ENCODE measurements around the gene PIAS1.
"Not testable (repeated sequence)": the region's sequence is repeated elsewhere in the genome, so short reads cannot be mapped to it uniquely, and the experiment has no call there.

The PIAS1 gene

DNA sequence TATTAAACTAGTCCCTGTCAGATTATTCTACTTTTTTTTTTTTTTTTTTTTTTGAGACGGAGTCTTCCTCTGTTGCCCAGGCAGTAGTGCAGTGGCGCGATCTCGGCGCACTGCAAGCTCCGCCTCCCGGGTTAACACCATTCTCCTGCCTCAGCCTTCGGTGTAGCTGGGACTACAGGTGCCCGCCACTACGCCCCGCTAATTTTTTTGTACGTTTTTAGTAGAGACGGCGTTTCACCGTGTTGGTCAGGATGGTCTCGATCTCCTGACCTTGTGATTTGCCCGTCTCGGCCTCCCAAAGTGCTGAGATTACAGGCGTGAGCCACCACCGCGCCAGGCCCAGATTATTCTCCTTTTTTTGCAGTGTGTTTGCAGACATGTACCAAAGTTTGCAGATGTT, 4.9 kb downstream of the PIAS1 start:
- not testable (repeated sequence) for H3K27ac ChIP-seq (ENCODE audit: low read length, poor library complexity, severe bottlenecking); H4K8ac ChIP-seq (ENCODE audit: low read length); H3K4ac ChIP-seq (ENCODE audit: low read depth in 1 of 2, low read length in 2 of 2); H3K4me3 ChIP-seq (ENCODE audit: insufficient read depth in 1 of 2, low read depth in 1 of 2, low read length in 2 of 2); H3K4me2 ChIP-seq (ENCODE audit: low read length, poor library complexity, severe bottlenecking); H3K27me3 ChIP-seq (ENCODE audit: control insufficient read depth in 1 of 2, insufficient read depth in 1 of 2, low read length in 2 of 2); H2AFZ ChIP-seq (ENCODE audit: low read depth, low read length); H3K36me3 ChIP-seq (ENCODE audit: control insufficient read depth in 1 of 2, insufficient read depth in 2 of 2, low read depth in 1 of 2, low read length in 2 of 2); H2BK15ac ChIP-seq (ENCODE audit: low read depth, poor library complexity, severe bottlenecking); H3K23ac ChIP-seq (ENCODE audit: low read length in 2 of 2); H2BK5ac ChIP-seq (ENCODE audit: low read depth, low read length, poor library complexity, severe bottlenecking); H3K9me3 ChIP-seq (ENCODE audit: control insufficient read depth, low read length); H3K18ac ChIP-seq (ENCODE audit: low read depth in 1 of 2, low read length in 2 of 2); H3K79me1 ChIP-seq (replicated peaks; ENCODE audit: low read length, poor library complexity, severe bottlenecking); H3K9ac ChIP-seq (ENCODE audit: low read length); H2BK120ac ChIP-seq (ENCODE audit: low read depth, low read length); H3K4me1 ChIP-seq (ENCODE audit: control insufficient read depth, insufficient read depth, low read depth, low read length); DNase-seq; H3K14ac ChIP-seq (ENCODE audit: low read length in 2 of 2); H2AK5ac ChIP-seq (ENCODE audit: low read length, severe bottlenecking); H4K91ac ChIP-seq (ENCODE audit: low read length); H2BK12ac ChIP-seq (ENCODE audit: low read length in 2 of 2)
- 97% methylated on average over 19 of the region's 21 CpGs for WGBS

DNA sequence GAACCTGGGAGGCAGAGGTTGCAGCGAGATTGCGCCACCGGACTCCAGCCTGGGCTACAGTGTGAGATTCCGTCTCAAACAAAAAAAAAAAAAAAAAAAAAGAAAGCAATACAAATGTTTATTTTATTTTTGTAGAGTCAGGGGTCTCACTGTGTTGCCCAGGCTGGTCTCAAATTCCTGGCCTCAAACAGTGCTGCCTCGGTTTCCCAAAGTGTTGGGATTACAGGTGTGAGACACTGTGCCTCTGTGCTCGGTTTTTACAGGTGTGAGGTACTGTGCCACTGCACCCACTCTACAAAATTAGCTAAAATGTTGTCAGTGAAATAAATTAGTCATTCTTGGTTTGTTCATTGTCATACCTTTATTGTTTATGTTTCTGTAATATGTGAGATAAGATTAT, 5.5 kb downstream of the PIAS1 start:
- H2BK12ac ChIP-seq (ENCODE audit: low read length in 2 of 2), result no peak overlapping the region
- no peak overlapping the region for H2BK5ac ChIP-seq (ENCODE audit: low read depth, low read length, poor library complexity, severe bottlenecking)
- H3K4ac ChIP-seq (ENCODE audit: low read depth in 1 of 2, low read length in 2 of 2), result no peak overlapping the region
- H3K14ac ChIP-seq (ENCODE audit: low read length in 2 of 2), result no peak overlapping the region
- H4K91ac ChIP-seq (ENCODE audit: low read length), result no peak overlapping the region
- DNase-seq, result no peak
- H3K36me3 ChIP-seq (ENCODE audit: control insufficient read depth in 1 of 2, insufficient read depth in 2 of 2, low read depth in 1 of 2, low read length in 2 of 2), result no peaks in the 10 kb centered on the region
- H2AK5ac ChIP-seq (ENCODE audit: low read length, severe bottlenecking), result no peak overlapping the region
- no peaks in the 10 kb centered on the region for H3K9me3 ChIP-seq (ENCODE audit: control insufficient read depth, low read length)
- 93% methylated on average over 2 of the region's 6 CpGs for WGBS
- H2BK15ac ChIP-seq (ENCODE audit: low read depth, poor library complexity, severe bottlenecking), result no peak overlapping the region
- H2BK120ac ChIP-seq (ENCODE audit: low read depth, low read length), result no peak overlapping the region
- H3K4me2 ChIP-seq (ENCODE audit: low read length, poor library complexity, severe bottlenecking), result no peak overlapping the region
- H3K23ac ChIP-seq (ENCODE audit: low read length in 2 of 2), result no peak overlapping the region
- no peak overlapping the region for H4K8ac ChIP-seq (ENCODE audit: low read length)
- H3K27me3 ChIP-seq (ENCODE audit: control insufficient read depth in 1 of 2, insufficient read depth in 1 of 2, low read length in 2 of 2), result no peaks in the 10 kb centered on the region
- H3K4me1 ChIP-seq (ENCODE audit: control insufficient read depth, insufficient read depth, low read depth, low read length), result no peaks in the 10 kb centered on the region
- no peaks in the 10 kb centered on the region for H3K79me1 ChIP-seq (replicated peaks; ENCODE audit: low read length, poor library complexity, severe bottlenecking)
- no peak overlapping the region for H2AFZ ChIP-seq (ENCODE audit: low read depth, low read length)
- H3K18ac ChIP-seq (ENCODE audit: low read depth in 1 of 2, low read length in 2 of 2), result no peak overlapping the region
- no peak overlapping the region for H3K9ac ChIP-seq (ENCODE audit: low read length)
- H3K27ac ChIP-seq (ENCODE audit: low read length, poor library complexity, severe bottlenecking), result no peak overlapping the region
- no peak overlapping the region for H3K4me3 ChIP-seq (ENCODE audit: insufficient read depth in 1 of 2, low read depth in 1 of 2, low read length in 2 of 2)

DNA sequence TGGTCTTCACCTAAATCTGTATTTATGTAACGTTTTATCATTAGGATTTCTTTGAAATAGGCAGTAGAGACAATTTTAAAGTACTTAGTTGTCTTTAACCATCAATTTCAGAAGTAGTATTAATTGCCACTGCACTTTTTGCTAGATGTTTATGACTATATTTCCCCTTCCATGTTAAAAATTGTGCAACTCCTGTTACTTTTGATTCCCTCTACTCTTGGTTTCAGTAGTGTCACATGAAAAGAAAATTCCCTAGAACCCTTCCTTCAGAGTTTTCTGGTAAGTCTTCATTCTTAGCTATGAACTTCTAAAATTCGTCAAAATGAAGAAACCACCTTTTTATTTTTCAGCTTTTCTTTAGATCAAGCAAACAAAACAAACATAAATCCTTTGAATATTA, 7.1 kb downstream of the PIAS1 start:
- no peak overlapping the region for H3K14ac ChIP-seq (ENCODE audit: low read length in 2 of 2)
- H3K4me3 ChIP-seq (ENCODE audit: insufficient read depth in 1 of 2, low read depth in 1 of 2, low read length in 2 of 2), result no peak overlapping the region
- no peak overlapping the region for H2AK5ac ChIP-seq (ENCODE audit: low read length, severe bottlenecking)
- H3K4me1 ChIP-seq (ENCODE audit: control insufficient read depth, insufficient read depth, low read depth, low read length), result no peaks in the 10 kb centered on the region
- H2AFZ ChIP-seq (ENCODE audit: low read depth, low read length), result no peak overlapping the region
- no peak for DNase-seq
- H2BK5ac ChIP-seq (ENCODE audit: low read depth, low read length, poor library complexity, severe bottlenecking), result no peak overlapping the region
- H3K27ac ChIP-seq (ENCODE audit: low read length, poor library complexity, severe bottlenecking), result no peak overlapping the region
- no peaks in the 10 kb centered on the region for H3K9me3 ChIP-seq (ENCODE audit: control insufficient read depth, low read length)
- no peak overlapping the region for H2BK120ac ChIP-seq (ENCODE audit: low read depth, low read length)
- no peak overlapping the region for H3K4me2 ChIP-seq (ENCODE audit: low read length, poor library complexity, severe bottlenecking)
- no peak overlapping the region for H3K23ac ChIP-seq (ENCODE audit: low read length in 2 of 2)
- H3K27me3 ChIP-seq (ENCODE audit: control insufficient read depth in 1 of 2, insufficient read depth in 1 of 2, low read length in 2 of 2), result no peaks in the 10 kb centered on the region
- no peak overlapping the region for H3K9ac ChIP-seq (ENCODE audit: low read length)
- no peak overlapping the region for H3K18ac ChIP-seq (ENCODE audit: low read depth in 1 of 2, low read length in 2 of 2)
- 100% methylated on average over 1 of the region's 2 CpGs for WGBS
- no peak overlapping the region for H2BK15ac ChIP-seq (ENCODE audit: low read depth, poor library complexity, severe bottlenecking)
- no peaks in the 10 kb centered on the region for H3K36me3 ChIP-seq (ENCODE audit: control insufficient read depth in 1 of 2, insufficient read depth in 2 of 2, low read depth in 1 of 2, low read length in 2 of 2)
- H2BK12ac ChIP-seq (ENCODE audit: low read length in 2 of 2), result no peak overlapping the region
- no peak overlapping the region for H3K4ac ChIP-seq (ENCODE audit: low read depth in 1 of 2, low read length in 2 of 2)
- no peak overlapping the region for H4K91ac ChIP-seq (ENCODE audit: low read length)
- H3K79me1 ChIP-seq (replicated peaks; ENCODE audit: low read length, poor library complexity, severe bottlenecking), result peaks cover 3% of the 10 kb centered on the region
- no peak overlapping the region for H4K8ac ChIP-seq (ENCODE audit: low read length)

DNA sequence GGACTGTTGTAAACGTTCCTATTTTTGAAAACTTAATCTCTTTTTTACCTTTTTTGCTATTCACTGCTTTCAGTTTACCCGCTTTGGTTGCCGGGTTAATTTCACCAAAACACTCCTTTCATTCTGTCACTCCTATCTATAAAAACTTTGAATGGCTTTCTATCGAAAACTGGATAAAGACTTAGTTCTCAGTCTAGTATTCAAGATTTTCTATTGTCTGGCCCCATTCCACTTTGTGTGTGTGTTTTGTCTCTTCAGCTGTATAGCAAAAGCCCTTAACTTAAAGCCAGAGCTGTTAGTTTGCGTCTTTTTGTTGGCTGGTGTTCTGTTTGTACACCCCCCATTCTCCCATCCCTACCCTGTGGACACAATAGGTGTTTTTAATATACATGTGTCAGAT, 7.5 kb downstream of the PIAS1 start:
- H2BK120ac ChIP-seq (ENCODE audit: low read depth, low read length), result no peak overlapping the region

More for the DNA sequence above, 7.5 kb downstream of the PIAS1 start:
- no peaks in the 10 kb centered on the region for H3K27me3 ChIP-seq (ENCODE audit: control insufficient read depth in 1 of 2, insufficient read depth in 1 of 2, low read length in 2 of 2)
- H3K27ac ChIP-seq (ENCODE audit: low read length, poor library complexity, severe bottlenecking), result no peak overlapping the region
- H2BK15ac ChIP-seq (ENCODE audit: low read depth, poor library complexity, severe bottlenecking), result no peak overlapping the region
- H2BK12ac ChIP-seq (ENCODE audit: low read length in 2 of 2), result no peak overlapping the region
- H2AFZ ChIP-seq (ENCODE audit: low read depth, low read length), result no peak overlapping the region
- no peak overlapping the region for H3K4ac ChIP-seq (ENCODE audit: low read depth in 1 of 2, low read length in 2 of 2)
- H3K9me3 ChIP-seq (ENCODE audit: control insufficient read depth, low read length), result no peaks in the 10 kb centered on the region
- no peak overlapping the region for H3K14ac ChIP-seq (ENCODE audit: low read length in 2 of 2)
- no peak overlapping the region for H2BK5ac ChIP-seq (ENCODE audit: low read depth, low read length, poor library complexity, severe bottlenecking)
- H3K4me3 ChIP-seq (ENCODE audit: insufficient read depth in 1 of 2, low read depth in 1 of 2, low read length in 2 of 2), result no peak overlapping the region
- no peak overlapping the region for H4K8ac ChIP-seq (ENCODE audit: low read length)
- no peak overlapping the region for H3K4me2 ChIP-seq (ENCODE audit: low read length, poor library complexity, severe bottlenecking)
- H3K36me3 ChIP-seq (ENCODE audit: control insufficient read depth in 1 of 2, insufficient read depth in 2 of 2, low read depth in 1 of 2, low read length in 2 of 2), result no peaks in the 10 kb centered on the region
- H3K4me1 ChIP-seq (ENCODE audit: control insufficient read depth, insufficient read depth, low read depth, low read length), result no peaks in the 10 kb centered on the region
- H3K18ac ChIP-seq (ENCODE audit: low read depth in 1 of 2, low read length in 2 of 2), result no peak overlapping the region
- H3K79me1 ChIP-seq (replicated peaks; ENCODE audit: low read length, poor library complexity, severe bottlenecking), result peaks cover 3% of the 10 kb centered on the region
- H4K91ac ChIP-seq (ENCODE audit: low read length), result no peak overlapping the region
- 80% methylated on average over 3 of the region's 5 CpGs for WGBS
- H2AK5ac ChIP-seq (ENCODE audit: low read length, severe bottlenecking), result no peak overlapping the region
- no peak for DNase-seq
- no peak overlapping the region for H3K23ac ChIP-seq (ENCODE audit: low read length in 2 of 2)
- no peak overlapping the region for H3K9ac ChIP-seq (ENCODE audit: low read length)

Data from mesenchymal stem cell (in vitro differentiated cells and primary cell).